Middle frontal gyrus (tissue), 1 donor: ENCODE data around the gene AIP.
"Not testable (repeated sequence)": the region's sequence is repeated elsewhere in the genome, so short reads cannot be mapped to it uniquely, and the experiment has no call there.

Experiments used
- DNase-seq: peaks from one replicate; pipeline ENCODE4 v3.0.0-alpha.2; 2015; ENCODE audit warnings: low spot score; ENCODE audit errors: extremely low spot score

Gene AIP

DNA sequence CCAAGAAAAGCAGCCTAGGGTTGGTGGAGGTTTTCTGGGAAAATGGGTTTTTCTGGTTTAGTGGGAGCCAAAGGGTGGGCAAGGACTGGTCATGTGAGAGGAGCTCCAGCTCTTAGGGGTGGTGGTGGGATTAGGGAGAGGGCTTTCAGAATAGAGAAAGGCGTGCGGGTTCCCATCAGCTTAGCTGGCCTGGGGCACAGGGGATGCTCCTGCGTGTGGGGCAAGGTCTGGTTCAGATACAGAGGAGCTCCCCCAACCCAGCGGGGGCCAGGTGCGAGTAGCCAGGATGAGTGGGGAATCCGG is 14.4 kb upstream of the AIP start:
- no peak for DNase-seq

- peak; percentile 90 for DNase-seq
Observed at GRCh38 chr11:67468759-67469507, 13.9 kb upstream of the AIP start, which contains the start of gene TMEM134. Gene TMEM134 (minus strand): TSS chr11:67469251. CDS start chr11:67469192, 59 bp downstream.

DNA sequence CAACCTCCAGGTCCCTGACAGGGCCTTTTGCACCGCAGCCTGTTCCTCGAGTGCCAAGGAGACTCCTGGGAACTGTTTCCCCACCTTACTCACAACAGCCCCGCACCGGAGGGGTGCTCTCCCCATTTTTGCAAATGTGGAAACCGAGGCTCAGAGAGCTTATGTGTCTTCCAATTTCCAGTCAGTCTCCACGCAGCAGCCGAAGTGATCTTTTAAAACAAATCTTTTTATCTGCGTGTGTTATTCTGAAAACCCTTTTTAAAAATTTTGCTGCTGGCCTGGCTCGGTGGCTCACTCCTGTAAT is 13.4 kb upstream of the AIP start:
- no peak for DNase-seq

DNA sequence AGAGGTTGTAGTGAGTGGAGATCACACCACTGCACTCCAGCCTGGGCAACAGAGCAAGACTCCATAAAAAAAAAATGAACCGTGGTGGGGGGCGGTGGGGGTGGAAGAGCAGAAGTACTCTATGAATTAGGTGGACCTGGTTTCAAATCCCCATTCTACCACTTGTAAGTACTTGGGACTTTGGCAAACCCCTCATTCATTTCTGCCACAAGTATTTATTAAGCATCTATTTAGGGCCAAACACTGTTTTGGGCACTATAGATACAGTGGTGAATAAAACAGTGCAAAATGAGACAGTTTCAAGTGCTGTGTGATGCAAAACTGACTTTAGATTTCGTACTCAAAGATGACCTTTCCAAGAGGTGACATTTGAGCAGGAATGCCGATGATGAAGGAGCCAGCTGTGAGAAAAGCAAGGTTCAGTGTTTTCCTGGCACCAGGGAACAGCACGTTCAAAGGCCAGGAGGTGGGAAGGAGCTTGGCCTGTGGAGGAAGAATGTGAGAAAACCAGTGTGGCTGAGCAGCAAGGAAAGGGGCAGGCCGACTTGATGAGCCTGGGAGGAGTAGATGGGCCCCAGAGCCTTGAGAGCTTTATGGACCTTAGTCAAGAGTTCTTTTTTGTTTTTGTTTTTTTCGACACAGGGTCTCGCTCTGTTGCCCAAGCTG is 12.4 kb upstream of the AIP start:
- DNase-seq: no peak

GRCh38 chr11:67472882-67473281 is 9.9 kb upstream of the AIP start:
- no peak for DNase-seq

- not testable (repeated sequence) for DNase-seq
Observed at GRCh38 chr11:67476692-67477091, 6.1 kb upstream of the AIP start.

- DNase-seq: not testable (repeated sequence)
Observed at GRCh38 chr11:67477344-67478050, 5.3 kb upstream of the AIP start.

GRCh38 chr11:67482275-67482826 is 475 bp upstream of the AIP start:
- DNase-seq: no peak

- no peak for DNase-seq
Observed at GRCh38 chr11:67483831-67484665, 1.2 kb downstream of the AIP start.

DNA sequence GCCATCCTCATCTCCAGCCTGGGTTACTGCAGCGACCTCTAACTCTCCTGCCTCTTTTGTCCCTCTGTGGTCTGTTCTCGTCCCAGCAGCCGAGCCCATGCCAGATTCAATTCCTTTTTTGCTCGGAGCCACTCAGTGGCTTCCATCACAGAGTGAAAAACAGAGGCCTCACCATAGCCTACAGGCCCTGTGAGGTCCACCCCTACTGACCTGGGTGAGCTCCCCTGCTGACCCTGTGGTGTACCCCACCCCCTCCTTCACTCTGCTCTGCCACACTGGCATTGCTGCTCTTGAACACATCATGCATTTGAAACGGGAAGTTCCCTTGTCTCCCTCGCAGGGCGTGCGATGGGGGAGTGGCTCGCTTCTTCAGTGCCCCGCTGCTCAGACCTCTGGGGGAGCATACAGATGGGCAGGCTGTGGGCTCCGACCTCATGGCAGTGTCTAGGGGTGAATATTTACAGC is 2.1 kb downstream of the AIP start:
- no peak for DNase-seq

GRCh38 chr11:67485873-67486361 is 3.1 kb downstream of the AIP start:
- DNase-seq: not testable (repeated sequence)

DNA sequence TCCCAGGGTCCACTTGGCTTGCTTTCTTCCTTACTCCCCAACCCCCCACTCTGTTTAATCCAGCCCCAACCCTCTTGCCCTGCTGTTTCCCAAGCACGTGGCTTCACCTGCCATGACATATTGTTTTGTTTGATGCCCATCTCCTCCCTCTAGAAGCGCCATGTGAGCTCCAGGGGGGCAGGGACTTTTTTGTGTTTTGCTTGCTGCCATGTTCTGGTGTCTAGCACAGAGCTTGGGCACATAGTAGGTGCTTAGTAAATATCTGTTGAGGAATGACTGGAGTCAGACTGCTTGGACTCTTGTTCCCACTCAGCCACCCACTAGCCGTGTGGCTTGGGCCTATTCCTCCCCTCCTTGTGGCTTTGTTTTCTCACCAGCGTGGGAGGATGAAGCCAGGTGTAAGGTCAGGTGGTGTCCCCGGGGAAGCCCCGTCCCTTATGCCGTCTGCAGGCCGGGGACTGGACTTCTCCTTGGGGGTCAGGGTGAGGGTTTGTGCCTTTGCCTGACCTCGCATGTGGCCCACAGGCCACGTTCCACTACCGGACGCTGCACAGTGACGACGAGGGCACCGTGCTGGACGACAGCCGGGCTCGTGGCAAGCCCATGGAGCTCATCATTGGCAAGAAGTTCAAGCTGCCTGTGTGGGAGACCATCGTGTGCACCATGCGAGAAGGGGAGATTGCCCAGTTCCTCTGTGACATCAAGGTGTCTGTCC is 3.8 kb downstream of the AIP start:
- DNase-seq: no peak

DNA sequence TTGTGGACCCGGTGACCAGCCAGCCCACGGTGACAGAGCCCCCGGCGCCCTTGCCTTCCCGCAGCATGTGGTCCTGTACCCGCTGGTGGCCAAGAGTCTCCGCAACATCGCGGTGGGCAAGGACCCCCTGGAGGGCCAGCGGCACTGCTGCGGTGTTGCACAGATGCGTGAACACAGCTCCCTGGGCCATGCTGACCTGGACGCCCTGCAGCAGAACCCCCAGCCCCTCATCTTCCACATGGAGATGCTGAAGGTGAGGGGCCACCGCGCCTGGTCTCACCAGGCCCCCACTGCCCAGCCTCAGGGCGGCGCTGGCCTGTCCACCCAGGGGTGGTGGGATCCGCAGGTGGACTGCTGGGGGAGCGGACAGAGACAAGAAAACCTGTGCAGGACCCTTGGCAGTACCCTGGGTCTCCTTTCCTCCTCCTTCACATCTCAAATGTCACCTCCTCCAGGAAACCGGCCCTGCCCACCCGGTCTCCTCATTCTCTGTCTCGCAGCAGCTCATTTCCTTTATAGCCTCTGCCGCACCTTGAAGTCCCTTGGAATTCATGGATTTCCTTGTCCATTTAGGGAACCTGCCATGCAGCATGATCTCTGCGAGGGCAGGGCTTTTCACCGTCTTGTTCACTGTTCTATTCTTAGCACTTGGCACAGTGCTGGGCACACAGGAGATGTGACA is 6.5 kb downstream of the AIP start:
- DNase-seq: no peak

DNA sequence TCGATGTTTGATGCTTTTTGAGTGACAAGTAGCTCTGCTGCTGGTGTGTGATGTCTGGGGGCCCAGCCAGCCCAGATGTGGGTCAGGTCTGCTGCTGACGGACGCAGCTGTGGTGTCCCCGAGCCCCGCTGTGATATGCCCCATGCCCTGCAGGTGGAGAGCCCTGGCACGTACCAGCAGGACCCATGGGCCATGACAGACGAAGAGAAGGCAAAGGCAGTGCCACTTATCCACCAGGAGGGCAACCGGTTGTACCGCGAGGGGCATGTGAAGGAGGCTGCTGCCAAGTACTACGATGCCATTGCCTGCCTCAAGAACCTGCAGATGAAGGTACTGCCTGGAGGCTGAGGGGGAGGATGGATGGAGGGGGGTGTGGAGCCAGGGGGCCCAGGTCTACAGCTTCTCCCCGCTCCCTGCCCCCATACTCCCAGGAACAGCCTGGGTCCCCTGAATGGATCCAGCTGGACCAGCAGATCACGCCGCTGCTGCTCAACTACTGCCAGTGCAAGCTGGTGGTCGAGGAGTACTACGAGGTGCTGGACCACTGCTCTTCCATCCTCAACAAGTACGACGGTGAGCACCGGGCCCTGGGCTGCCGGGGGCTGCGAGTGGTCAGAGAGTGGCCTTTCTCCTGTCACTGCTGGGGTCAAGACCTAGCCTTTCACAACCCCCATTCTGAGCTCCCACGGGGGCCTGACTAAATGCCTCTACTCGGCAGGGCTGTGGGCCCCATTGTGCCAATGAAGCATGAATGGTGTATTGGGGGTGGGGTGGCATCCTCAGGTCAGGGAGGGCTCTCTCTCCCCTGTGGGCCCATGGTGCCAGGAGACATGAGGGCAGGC is 7.3 kb downstream of the AIP start:
- no peak for DNase-seq

GRCh38 chr11:67490727-67491065 is 7.9 kb downstream of the AIP start:
- no peak for DNase-seq

GRCh38 chr11:67491276-67492068 is 8.6 kb downstream of the AIP start:
- no peak for DNase-seq

GRCh38 chr11:67492069-67492727 is 9.4 kb downstream of the AIP start:
- DNase-seq: no peak
